ENCODE results near the gene SSC4D.
"Not testable (repeated sequence)": the region's sequence is repeated elsewhere in the genome, so short reads cannot be mapped to it uniquely, and the experiment has no call there.

SSC4D gene

DNA sequence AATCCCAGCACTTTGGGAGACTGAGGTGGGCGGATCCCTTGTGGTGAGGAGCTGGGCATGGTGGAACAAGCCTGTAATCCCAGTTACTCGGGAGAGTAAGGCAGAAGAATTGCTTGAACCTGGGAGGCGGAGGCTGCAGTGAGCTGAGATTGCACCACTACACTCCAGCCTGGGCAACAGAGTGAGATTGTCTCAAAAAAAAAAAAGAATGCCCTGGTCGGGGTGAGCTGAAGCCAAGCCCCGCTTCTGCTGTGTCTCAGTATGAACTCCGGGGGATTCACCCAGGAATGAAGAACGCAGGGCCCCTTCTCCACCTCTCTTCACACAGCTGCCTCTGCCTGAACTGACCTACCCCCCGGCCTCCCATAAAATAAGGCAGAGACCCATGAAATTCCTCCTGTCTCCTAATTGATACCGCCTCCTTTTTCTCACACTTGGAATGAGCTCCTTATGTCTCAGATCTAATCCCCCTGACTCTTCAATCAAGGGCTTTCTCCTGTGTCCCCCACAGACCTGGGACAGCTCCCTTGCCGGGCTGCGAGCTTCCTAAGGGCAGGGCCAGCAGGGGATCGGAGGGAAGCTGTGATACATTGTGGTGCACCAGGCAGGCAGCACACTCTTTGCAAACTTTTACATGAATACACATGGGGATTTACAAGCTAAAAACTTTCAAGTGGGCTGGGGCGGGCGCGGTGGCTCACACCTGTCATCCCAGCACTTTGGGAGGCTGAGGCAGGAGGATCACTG is 14.3 kb upstream of the SSC4D start:
- FAIRE-seq: no peak
- DNase-seq (ENCODE audit: insufficient read length, low spot score): no peak

DNA sequence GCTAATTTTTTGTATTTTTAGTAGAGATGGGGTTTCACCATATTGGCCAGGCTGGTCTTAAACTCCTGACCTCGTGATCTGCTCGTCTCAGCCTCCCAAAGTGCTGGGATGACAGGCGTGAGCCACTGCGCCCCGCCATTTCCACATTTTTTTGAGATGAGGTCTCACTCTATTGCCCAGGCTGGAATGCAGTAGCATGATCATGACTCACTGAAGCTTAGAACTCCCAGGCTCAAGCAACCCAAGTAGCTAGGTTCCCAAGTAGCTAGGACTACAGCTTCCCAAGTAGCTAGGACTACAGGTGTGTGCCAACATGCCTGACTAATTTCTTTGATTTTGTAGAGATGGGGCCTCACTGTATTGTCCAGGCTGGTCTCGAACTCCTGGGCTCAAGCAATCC is 11.6 kb upstream of the SSC4D start:
- not testable (repeated sequence) for DNase-seq (ENCODE audit: insufficient read length, low spot score); FAIRE-seq

DNA sequence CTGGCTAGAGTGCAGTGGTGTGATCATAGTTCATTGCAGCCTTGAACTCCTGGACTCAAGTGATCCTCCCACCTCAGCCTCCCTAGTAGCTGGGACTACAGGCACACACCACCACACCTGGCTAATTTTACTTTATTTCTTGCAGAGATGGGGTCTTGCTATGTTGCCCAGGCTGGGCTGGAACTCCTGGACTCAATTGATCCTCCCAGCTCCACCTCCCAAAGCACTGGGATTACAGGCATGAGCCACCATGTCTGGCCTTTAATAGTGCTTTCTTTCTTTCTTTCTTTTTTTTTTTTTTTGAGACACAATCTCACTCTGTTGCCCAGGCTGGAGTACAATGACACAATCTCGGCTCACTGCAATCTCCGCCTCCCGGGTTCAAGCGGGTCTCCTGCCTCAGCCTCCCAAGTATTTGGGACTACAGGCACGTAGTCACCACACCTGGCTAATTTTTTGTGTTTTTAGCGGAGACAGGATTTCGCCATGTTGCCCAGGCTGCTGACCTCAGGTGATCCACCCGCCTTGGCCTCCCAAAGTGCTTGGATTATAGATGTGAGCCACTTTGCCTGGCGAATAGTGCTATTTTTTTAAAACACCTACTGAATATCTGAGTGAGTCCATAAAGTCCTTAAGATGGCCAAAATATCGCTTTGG is 8.3 kb upstream of the SSC4D start:
- not testable (repeated sequence) for FAIRE-seq; DNase-seq (ENCODE audit: insufficient read length, low spot score)

DNA sequence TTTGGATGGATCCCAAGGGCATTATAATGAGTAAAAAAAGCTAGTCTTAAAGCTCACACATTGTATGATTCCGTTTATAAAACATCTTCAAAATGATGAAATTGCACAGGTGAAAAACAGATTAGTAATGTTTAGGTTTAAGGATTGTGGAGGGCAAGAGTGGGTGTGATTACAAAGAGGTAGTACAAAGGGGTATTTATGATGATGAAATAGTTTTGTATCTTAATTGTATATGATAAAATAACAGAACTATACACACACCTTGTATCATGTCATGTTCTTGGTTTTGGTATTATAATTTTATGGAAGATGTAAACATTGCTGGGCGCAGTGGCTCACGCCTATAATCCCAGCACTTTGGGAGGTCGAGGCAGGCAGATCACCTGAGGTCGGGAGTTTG is 2.8 kb upstream of the SSC4D start:
- DNase-seq (ENCODE audit: insufficient read length, low spot score): no peak
- no peak for FAIRE-seq

DNA sequence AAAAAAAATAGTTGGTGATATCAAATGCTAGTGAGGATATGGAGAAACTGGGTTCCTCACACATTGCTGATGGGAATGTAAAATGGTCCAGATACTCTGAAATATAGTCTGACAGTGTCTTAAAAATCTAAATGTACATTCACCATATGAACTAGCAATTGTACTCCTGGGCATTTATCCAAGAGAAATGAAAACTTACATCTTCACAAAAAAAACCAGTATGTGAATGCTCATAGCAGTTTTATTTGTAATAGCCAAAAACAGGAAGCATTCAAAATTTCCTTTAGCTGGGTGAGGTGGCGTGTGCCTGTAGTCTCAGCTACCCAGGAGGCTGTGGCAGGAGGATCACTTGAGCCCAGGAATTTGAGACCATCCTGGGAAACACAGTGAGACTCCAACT is 2.1 kb upstream of the SSC4D start:
- DNase-seq (ENCODE audit: insufficient read length, low spot score): no peak
- FAIRE-seq: no peak

DNA sequence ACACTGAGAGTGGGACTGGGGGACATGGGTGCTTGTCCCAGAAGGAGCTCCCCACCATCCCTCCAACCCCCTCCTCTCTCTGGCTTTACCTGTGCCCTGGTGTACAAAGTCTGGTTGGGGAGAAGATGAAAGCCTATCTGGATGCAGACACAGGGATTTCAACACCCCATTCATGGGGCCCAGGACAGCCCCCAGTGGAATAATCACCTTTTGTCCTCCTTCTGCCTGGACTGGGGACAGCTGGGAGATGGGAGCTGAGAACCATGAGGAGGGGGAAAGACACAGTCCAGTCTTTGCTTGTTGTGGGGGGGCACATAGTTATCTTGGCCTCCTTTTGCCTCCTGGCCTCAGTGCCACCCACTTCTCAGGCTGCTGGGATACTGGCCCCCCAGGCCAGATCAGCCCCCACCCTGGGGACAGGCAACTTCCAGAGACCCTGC is 1.4 kb downstream of the SSC4D start:
- DNase-seq (ENCODE audit: insufficient read length, low spot score) (no peak), FAIRE-seq (no peak)

DNA sequence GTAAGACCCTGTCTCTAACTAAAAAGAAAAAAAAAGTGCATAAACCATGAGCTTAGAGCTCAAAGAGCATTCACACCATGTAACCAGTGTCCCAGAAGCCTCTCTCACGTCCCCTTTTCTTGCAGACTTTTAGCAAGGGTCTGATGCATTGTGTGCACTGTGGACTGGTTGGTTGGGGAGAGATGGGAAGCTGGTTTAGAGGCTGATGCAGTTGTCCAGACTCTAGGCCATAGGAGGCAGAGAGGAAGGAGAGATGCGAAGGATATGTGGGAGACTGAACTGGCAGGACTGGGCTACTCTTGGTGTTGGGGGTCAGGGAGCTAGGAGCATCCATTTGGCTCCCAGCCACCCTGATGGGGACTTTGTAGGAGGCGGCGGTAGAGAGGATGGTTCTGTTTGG is 1.8 kb downstream of the SSC4D start:
- no peak for FAIRE-seq
- DNase-seq (ENCODE audit: insufficient read length, low spot score): no peak

DNA sequence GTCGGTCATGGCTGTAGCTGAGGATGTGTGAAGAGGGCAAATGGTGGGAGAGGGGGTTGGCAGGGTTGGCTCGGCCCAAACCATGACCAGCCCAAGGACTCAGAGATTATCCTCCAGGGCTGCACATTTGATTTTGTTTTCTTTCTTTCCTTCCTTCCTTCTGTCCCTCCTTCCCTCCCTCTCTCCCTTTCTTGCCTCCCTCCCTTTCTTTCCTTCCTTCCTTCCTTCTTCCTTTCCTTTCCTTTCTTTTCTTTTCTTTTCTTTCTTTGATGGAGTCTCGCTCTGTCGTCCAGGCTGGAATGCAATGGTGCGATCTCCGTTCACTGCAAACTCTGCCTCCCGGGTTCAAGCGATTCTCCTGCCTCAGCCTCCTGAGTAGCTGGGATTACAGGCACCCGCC is 3.8 kb downstream of the SSC4D start:
- FAIRE-seq (no peak), DNase-seq (ENCODE audit: insufficient read length, low spot score) (no peak)

DNA sequence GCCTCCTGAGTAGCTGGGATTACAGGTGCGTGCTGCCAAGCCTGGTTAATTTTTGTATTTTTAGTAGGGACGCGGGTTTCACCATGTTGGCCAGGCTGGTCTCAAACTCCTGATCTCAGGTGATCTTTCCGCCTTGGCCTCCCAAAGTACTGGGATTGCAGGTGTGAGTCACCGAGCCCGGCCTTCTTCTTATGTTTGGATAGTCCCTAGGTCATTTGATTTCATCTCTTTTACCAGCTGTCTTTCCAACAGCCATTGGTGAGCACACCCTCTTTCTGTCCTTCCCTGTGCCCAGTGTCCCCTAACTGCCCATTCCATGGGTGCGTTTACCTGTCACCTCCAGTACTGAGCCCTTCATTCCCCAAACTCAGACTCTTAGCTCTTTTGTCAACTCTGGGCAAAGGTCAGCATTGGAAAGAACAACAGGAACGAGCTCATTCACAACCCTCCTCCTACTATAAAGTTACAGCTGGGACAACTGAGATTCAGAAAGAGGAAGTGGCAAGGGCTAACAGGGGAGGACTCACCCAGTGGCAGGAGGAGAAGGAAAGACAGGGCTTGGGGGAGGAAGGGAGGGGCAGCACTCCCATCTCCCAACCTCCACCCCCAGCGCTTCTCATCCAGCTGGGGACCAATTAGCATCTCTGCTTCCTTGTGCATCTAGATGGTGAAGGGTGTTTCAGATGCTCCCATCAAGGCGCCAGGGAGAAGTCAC is 5.6 kb downstream of the SSC4D start:
- FAIRE-seq: peak; percentile 23
- DNase-seq (ENCODE audit: insufficient read length, low spot score): no peak

DNA sequence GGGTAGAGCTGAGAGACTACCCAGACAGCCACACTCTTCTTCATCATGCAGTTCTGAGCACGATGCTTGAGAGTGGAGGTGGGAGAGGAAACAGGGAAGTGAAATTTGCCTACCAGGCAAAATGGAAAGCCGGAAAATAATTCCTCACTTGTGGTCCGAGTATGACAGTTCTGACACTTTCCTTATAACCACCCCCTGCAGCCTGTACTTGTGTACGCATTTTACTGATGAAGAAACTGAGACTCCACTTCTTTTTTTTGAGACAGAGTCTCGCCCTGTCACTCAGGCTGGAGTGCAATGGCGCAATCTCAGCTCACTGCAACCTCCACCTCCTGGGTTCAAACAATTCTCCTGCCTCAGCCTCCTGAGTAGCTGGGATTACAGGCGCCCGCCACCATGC is 6.4 kb downstream of the SSC4D start:
- not testable (repeated sequence) for DNase-seq (ENCODE audit: insufficient read length, low spot score); FAIRE-seq

DNA sequence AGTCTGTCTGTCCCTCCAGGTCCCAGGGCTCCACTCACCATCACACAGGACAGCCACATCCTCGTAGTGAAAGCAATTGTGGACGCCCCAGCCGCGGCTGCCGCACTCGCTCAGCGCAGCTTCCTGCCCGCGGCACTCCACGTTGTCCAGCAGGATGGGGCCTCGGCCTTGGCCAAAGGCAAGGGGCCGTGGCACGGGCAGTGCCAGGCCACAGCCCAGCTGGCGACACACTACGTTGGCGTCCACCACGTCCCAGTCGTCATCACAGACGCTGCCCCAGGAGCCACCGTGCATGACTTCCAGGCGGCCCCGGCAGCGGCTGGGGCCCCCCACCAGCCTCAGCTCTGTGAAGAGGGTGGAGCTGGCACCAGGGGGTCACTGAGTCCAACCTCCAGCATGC is 9.2 kb downstream of the SSC4D start:
- no peak for FAIRE-seq
- no peak for DNase-seq (ENCODE audit: insufficient read length, low spot score)

DNA sequence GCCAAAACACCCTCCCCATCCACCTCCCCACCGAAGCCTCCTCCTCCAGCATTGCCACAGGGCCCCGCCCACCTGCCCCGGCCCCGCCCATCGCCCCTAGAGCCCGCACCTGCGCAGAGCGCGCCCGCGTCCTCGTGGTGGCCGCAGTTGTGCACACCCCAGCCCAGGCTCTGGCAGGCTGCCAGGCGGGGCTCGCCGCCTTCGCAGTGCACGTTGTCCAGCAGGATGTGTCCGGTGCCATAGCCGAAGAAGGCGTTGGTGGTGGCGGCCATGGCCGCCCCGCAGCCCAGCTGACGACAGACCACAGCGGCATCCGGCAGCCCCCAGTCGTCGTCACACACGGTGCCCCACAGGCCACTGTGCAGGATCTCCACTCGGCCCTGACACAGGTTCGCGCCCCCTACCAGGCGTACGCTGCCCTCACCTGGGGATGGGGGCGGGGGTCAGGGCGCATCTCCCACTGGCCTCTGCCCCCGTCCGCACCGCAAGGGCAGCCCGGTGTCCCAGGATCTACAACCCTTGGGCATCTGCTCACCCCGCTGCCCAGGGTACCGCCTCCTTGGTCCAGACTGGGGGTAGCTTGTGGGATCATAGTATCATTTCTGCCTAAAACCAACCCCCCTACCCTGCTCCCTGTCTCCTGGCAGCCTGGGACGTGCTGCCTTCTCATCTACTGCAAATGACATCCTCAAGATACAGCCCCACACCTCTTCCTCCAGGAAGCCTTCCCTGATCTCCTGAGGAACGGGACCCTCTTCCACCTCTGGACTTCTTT is 11.9 kb downstream of the SSC4D start:
- peak; percentile 85 for DNase-seq (ENCODE audit: insufficient read length, low spot score)
- no peak for FAIRE-seq

DNA sequence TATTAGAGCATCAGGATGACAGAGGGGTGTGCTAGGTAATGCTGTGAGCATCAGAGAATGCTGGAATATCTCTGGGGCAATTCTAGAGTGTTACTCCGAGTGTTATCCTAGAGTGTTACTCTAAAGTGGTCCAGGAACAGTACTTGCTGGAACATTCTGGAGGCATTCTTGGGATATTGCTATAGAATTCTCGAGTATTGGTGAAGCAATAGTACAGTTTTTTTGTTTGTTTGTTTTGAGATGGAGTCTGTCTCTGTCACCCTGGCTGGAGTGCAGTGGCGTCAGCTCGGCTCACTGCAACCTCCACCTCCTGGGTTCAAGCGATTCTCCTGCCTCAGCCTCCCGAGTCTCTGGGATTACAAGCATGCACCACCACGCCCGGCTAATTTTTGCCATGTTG is 12.6 kb downstream of the SSC4D start:
- FAIRE-seq: no peak
- DNase-seq (ENCODE audit: insufficient read length, low spot score): no peak

DNA sequence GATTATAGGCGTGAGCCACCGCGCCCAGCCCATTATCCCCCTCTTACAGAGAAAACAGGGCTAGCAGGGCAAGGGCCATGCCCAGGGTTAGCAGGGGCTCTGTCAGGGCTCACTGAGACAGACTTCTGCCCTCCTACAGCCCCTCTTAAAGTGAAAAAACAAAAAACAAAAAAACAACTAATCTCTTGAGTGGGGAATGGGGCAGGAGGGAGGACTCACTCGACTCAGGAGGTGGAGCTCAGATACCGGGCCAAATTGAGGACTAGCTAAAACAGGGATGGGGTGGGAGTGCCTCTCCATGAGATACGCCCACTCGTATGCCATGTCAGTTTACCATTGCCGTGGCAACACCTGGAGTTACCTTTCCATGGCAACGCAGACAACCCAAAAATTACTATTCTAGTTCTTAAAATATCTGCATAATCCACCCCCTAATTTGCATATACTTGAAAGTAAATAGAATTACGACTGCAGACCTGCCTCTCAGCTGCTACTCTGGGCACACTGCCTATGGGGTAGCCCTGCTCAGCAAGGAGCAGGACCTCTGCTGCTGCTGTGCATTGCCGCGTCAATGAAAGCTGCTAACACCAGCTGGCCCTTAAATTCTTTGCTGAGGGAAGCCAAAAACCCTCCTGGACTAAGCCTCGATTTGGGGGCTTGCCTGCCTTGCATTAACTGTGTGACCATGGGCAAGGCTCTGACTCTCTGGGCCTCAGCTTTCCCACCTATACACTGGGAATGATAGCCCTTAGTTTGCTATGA is 13.4 kb downstream of the SSC4D start:
- FAIRE-seq: no peak
- DNase-seq (ENCODE audit: insufficient read length, low spot score): no peak

DNA sequence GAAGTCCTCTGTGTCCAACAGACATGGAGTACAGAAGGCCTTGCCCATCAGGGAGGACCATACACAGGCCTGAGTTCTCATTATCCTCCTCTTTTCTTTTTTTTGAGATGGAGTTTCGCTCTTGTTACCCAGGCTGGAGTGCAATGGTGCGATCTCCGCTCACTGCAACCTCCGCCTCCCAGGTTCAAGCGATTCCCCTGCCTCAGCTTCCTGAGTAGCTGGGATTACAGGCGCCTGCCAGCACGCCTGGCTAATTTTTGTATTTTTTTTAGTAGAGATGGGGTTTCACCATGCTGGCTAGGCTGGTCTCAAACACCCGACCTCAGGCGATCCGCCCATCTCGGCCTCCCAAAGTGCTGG is 13.9 kb downstream of the SSC4D start:
- not testable (repeated sequence) for DNase-seq (ENCODE audit: insufficient read length, low spot score); FAIRE-seq

DNA sequence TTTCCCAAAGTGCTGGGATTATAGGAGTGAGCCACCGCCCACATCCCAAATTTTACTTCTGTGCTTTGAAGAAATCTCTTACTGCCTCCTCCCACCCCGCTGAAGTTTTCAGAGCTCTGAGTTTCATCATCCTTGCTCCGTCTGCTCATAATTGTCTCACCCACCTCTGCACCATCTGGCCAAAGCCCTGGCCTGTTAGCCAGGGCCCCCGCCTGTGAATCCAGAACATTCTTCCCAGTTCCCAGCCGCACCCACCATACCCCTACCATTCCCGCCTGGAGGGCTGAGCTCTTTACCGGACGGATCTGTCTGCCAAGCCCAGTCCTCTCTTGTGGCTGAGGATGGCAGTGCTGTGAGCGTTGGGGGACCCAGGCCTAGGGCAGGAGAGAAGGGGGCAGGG is 14.5 kb downstream of the SSC4D start:
- FAIRE-seq: no peak
- no peak for DNase-seq (ENCODE audit: insufficient read length, low spot score)

DNA sequence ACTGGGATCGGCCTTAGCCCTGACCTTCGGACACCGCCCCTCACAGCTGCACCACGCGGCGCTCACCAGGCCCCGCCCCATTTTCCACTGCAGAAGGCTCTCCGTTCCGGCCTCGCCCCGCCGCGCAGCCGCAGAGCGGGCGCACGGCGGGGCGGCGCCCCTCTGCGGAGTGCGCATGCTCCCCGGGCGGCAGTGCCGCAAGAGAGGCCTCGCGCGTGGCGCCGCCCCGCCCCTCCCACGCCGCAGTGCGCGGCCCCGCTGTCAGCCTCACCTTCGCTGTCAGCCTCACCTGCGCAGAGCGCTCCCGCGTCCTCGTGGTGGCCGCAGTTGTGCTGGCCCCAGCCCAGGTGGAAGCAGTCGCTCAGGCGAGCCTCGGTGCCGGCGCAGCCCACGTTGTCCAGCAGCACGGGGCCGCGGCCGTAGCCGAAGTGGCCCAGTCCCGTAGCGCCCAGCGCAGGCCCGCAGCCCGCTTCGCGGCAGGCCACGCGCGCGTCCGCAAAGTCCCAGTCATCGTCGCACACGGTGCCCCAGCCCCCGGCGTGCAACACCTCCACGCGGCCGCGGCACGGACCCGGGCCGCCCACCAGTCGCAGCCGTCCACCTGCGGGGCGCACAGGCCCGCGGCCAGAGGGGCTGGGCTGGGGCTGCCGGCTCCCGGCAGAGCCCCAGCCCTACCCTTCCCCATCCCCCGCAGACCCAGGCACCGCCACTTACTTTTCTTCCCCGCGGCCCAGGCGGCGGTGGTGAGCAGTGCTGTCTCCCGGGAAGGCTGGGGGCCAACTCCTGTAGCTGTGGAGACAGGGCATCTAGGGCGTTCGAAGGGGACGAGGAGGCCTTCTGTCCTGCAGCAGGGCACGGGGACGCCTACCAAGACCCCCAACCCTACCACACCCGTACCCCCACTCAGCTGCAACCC is 16.1 kb downstream of the SSC4D start:
- FAIRE-seq (peak; percentile 81), DNase-seq (ENCODE audit: insufficient read length, low spot score) (peak; percentile 95)

DNA sequence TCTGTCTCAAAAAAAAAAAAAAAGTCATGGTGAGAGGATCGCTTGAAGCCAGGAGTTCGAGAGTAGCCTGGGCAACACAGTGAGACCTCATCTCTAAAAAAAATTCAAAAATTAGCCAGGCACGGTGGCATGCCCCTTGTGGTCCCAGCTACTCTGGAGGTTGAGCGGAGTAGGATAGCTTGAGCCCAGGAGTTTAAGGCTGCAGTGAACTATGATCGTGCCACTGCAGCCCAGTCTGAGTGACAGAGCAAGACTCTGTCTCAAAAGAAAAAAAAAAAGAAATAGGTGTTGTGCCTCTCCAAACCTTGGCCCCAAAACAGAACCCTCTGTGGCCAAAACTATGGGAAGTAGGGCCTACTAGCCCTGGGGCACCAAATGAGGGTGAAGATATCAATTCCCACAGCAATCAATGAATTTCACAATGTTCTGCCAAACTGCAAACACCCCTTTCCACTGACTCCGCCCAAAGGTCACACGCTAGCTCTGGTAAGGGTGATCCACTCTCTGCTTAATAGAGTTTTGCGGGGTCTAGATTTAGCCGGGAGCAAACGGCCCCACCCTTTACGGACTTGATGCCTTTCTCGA is 16.9 kb downstream of the SSC4D start:
- FAIRE-seq (no peak), DNase-seq (ENCODE audit: insufficient read length, low spot score) (no peak)

DNA sequence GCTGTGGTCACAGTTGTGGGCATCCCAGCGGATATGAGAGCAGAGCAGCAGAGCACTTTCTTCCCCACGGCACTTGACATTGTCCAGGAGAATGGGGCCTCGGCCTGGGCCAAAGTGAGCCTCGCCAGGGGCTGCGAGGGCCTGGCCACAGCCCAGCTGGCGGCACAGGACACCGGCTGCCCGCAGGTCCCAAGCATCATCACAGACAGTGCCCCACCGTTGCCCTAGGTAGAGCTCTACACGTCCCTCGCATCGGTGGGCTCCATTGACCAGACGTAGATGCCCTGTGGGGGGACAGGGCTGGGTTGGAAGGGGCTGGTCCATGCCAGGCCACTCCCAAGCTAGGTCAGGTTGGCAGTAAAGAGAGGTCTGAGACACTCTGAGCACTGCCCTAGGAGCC is 19.4 kb downstream of the SSC4D start:
- DNase-seq (ENCODE audit: insufficient read length, low spot score): no peak
- FAIRE-seq: no peak

Data from GM19239 (cell line).